GM20000 (cell line): Measurements from ENCODE around the gene CTNNA3.

Experiments
- DNase-seq: peaks from one replicate; pipeline ENCODE4 v3.0.0; 2012; ENCODE audit warnings: low spot score
- TF ChIP-seq, protein P1 (sequence below): IDR thresholded peaks from 2 replicates; pipeline ENCODE4 v1.5.1; 2012; ENCODE audit warnings: mild to moderate bottlenecking, control low read depth; ENCODE audit errors: extremely low read depth, missing control alignments

The CTNNA3 gene

DNA sequence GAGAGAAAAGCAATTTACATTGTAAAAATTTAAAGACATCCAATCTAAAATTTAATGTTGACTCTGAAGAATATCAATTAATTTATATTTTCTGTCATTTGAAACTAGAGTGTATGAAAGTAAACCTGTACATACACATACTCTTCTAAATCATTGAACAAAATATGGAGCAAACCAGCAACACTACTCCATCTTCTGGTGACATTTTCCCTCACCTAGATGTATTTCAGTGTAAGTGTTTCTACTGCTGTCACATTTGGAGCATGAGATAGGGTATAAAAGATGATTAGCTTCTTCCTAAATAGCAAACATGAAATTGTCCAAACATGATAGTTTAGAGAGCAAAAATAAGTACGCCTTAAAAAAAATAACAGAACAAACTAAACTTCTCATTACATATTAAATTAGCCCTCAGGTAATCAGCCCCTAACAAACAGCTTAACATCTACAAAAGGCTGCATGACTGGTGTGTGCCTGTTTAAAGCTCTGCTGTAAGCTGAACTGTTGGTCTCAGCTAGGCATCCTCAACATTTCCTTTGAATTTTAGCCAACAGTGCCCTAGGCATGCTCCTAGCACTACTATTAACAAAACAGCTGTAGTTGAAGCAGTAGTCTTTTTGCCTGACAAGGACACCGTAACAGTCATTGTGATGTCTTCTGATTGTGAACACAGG, 189.8 kb downstream of the CTNNA3 start:
- TF ChIP-seq, protein P1, sequence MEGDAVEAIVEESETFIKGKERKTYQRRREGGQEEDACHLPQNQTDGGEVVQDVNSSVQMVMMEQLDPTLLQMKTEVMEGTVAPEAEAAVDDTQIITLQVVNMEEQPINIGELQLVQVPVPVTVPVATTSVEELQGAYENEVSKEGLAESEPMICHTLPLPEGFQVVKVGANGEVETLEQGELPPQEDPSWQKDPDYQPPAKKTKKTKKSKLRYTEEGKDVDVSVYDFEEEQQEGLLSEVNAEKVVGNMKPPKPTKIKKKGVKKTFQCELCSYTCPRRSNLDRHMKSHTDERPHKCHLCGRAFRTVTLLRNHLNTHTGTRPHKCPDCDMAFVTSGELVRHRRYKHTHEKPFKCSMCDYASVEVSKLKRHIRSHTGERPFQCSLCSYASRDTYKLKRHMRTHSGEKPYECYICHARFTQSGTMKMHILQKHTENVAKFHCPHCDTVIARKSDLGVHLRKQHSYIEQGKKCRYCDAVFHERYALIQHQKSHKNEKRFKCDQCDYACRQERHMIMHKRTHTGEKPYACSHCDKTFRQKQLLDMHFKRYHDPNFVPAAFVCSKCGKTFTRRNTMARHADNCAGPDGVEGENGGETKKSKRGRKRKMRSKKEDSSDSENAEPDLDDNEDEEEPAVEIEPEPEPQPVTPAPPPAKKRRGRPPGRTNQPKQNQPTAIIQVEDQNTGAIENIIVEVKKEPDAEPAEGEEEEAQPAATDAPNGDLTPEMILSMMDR = no peak
- no peak for DNase-seq

DNA sequence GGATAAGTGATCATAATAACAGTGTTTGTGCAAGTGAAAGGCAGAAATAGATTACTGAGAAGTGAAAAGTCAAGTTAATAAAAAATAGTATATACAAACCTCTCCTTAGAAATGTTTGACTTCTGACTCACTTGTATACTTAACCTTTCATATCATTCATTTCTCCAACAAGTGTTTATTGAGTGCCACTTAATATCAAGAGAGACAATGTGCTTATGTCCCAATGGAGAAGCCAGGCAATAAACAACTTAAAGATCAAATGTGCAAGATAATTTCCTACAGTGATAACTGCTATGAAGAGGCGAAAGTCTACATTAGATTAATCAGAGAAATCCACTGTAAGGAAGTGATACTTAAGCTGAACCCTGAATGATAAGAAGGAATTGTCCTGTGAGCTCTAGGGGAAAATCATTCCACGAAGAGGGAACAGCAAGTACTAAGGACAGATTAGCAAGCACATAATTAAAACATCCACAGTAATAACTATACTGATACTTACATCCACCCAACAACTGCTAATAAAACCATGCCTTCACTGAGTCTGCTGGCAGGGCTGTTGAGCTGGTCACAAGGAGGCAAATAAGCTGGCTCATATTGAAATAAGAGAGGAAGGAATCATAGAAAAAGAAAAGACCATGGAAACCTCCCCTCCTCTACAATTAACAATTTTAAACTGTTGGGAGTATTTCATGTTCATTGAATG, 203.5 kb downstream of the CTNNA3 start:
- TF ChIP-seq, protein P1 = no peak

DNA sequence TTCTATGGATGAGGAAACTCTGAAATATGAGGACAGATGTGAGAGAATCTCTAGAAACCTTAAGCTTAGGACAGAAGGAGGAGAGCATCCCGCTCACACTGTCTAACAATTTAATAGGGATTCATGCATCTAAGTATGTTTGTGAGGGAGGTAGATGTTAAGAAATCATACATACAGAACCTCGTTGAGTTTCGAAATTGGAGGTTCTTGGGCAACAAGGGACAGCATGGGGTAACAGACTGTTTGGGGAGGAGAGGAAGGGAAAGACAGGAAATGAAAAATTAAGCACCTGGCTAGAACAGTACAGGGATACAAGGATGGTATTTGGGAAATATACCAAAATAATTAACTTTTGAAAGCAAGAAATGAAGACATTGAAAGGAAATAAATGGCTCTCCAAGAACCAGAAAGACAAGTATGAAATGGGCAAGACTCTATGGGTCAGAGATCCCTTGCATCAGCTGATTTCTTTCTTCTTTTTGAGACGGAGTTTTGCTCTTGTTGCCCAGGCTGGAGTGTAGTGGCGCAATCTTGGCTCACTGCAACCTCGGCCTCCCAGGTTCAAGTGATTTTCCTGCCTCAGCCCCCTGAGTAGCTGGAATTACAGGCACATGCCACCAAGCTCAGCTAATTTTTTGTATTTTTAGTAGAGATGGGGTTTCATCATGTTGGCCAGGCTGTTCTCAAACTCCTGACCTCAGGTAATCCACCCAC, 207.9 kb downstream of the CTNNA3 start:
- no peak for DNase-seq
- TF ChIP-seq, protein P1 = no peak

More for the DNA sequence above, 203.5 kb downstream of the CTNNA3 start:
- no peak for DNase-seq

DNA sequence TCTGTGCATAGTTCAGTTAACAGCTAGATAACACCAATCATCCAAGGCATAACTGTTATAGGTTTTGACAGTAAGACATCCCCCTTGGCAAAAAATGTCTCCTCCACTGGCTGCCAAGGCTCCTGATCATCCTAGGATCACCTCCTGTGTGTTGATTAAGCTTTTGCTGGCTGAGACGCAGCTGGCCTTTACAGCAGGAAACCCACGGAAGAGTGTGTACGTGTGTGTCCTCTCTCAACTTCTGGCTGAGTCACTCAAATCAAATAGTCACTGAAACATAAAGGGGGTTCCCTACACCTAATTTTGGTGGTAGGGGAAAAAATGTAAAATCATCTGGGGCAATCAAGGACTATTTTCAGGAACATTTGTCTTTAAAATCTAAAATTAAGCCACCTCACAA, 208.8 kb downstream of the CTNNA3 start:
- TF ChIP-seq, protein P1 = no peak
- no peak for DNase-seq

DNA sequence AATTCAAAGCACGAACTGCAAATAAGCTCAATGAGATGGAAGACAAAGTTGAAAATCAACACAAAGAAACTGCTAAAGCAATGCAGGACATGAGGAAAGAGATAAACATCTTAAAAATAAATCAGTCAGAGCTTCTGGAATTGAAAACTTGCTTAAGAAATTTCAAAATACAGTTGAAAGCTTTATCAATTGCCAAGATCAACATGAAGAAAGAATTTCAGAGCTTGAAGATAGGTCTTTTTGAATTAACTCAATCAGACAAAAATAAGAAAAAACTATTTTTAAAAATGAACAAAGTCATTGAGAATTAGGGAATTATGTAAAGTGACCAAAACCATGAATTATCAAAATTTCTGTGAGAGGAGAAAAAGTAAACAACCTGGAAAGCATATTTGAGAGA, 218.1 kb downstream of the CTNNA3 start:
- TF ChIP-seq, protein P1 = no peak
- DNase-seq = no peak

DNA sequence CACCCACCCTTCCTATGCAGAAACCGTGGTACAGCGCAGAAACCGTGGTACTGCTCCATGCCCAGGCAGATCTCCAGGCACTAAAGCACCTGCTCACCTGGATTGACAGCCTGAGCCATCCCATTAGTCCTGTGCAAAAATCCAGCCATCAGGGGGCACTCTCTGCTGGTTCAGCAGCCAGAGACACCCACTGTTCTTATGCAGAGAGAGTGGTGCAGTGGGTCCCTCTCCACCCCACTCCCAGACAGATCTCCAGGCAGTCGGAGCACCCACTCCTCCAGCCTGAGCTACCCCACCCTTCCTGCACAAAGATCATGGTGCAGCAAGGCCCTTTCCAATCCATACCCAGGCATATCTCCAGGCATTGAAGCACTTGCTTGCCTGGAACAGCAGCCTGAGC, 219.8 kb downstream of the CTNNA3 start:
- TF ChIP-seq, protein P1 = no peak
- no peak for DNase-seq
